Cerebellar cortex (tissue), 1 donor: ENCODE results near the gene RAMAC.
"Not testable (repeated sequence)": the region's sequence is repeated elsewhere in the genome, so short reads cannot be mapped to it uniquely, and the experiment has no call there.

ENCODE experiments used
- DNase-seq: peaks from one replicate; pipeline ENCODE4 v3.0.0-alpha.2; 2015; ENCODE audit warnings: low spot score

RAMAC gene

DNA sequence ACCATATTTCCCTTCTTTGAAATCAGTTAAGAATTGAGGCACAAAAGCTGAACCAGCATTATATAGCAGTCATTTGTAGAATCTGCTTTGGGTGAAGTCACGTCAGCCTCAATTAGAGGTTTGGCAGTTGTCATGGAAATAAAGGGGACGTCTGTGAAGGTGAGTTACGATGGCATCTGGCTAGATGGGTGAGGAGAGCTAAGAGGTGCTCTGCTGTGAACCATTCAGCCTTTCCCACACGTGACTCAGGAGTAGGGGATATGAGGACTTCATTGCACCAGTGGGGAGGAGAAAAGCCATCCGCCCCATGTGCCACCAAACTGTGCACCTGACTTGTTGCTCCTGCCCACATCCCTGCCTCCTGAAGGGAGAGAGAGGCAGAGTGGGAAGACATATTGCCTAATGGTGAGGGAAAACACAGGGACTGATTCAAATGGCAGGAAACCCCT lies 28.2 kb downstream of the RAMAC start:
- no peak for DNase-seq

DNA sequence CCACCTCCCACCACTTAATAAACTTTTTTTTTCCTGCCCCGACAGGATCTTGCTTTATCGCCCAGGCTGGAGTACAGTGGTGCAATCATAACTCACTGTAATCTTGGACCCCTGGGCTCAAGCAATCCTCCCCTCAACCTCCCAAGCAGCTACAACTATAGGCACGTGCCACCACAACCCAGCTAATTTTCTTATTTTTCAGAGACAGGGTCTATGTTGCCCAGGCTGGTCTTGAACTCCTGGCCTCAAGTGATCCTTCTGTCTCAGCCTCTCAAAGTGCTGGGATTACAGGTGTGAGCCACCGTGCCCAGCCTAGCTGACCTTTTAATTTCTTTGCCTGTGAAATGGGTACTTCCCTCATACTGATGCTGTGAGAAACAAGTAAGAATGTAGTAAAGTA lies 29.4 kb downstream of the RAMAC start:
- no peak for DNase-seq

DNA sequence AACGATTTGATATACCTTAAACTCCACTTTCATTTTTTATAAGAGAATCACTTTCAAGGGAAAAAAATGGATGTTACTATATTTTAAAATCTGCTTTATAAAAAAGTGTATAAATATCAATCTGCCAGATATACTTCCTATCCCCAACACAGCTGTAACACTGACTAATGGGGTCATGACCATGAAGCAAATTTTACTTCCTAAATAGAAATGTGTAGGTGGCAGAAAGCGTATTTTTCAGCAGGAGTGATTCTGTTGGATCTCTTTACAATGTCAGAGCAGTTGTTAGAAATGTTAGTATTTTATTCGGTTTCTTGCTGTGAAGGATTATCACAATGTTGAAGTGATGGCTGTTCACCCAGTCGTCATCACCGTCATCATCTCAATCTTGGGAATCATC lies 30.9 kb downstream of the RAMAC start:
- no peak for DNase-seq

DNA sequence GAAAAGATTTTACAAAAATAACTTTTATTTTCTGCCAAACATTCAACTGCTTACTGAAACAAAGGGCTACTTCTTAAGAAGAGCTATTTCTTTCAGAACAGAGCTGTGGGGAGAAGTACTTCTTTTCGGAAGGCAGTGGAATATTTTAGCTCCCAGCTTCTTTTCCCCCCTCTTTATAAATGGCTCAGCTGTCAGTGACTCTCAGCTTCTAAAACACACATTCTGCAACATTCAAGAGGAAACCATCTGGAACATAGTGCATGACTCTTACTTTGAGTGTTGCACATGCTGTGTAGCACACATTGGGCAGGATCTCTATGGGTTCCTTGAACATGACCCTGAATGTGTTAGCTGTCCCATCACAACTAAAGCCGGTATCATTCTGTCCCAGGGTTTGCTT lies 32.4 kb downstream of the RAMAC start:
- DNase-seq, result no peak

DNA sequence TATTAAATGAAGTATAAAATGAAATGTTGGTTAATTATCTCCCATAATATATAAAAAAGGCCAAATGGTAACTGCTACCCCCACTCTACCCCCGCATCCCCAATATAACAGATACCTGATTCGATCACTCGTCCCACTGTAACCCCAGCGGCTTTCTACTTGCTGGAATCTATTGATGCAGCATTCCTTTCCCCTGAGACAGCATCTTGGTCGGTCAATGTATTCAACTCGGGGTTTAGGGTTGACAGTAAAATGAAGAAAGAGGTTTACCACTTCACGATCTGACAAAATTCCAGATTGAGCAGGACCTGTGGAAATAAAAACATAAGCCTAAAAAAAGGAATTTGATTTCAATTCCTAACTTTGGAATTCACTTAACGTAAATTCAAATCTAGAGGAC lies 44.0 kb downstream of the RAMAC start:
- no peak for DNase-seq

DNA sequence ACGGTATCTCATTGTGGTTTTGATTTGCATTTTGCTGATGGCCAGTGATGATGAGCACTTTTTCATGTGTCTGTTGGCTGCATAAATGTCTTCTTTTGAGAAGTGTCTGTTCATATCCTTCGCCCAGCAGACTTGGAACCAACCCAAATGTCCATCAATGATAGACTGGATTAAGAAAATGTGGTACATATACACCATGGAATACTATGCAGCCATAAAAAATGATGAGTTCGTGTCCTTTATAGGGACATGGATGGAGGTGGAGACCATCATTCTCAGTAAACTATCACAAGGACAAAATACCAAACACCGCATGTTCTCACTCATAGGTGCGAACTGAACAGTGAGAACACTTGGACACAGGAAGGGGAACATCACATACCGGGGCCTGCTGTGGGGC lies 45.2 kb downstream of the RAMAC start:
- not testable (repeated sequence) for DNase-seq

DNA sequence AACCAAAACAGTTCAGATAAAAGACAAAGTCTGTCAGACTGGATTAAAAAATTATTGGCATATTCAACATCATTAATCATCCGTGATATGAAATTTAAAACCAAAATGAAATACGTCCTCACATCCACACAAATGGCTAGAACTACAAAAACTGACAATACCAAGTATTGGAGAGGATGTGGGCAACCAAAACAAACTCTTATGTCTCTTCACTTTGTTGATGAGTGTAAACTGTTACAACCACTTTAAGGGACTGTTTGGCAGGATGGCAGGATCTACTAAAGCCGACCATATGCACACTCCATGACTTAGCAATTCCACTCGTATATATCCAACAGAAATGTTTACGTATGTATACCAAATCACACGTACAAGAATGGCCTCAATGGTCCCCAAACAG lies 50.2 kb downstream of the RAMAC start:
- DNase-seq, result no peak

DNA sequence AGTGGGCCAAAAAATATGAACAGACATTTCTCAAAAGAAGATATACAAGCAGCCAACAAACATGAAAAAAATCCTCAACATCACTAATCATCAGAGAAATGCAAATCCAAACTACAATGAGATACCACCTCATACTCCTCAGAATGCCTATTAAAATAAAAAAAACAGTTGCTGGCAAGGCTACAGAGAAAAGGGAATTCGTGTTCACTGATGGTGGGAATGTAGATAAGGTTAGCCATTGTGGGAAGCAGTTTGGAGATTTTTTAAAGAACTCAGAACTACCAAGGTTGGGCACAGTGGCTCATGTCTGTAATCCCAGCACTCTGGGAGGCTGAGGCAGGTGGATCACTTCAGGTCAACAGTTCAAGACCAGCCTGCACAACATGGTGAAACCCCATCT lies 53.2 kb downstream of the RAMAC start:
- no peak for DNase-seq
